IPS DF 4.7 (cell line): ENCODE data around the gene SELENOK.
"Not testable (repeated sequence)": the region's sequence is repeated elsewhere in the genome, so short reads cannot be mapped to it uniquely, and the experiment has no call there.

ENCODE experiments used
- DNase-seq: peaks from one replicate; pipeline ENCODE4 v3.0.0-alpha.2; 2013; ENCODE audit warnings: low spot score; ENCODE audit errors: extremely low read depth

SELENOK gene

GRCh38 chr3:53891497-53892285 is at the start of gene SELENOK:
Gene SELENOK (minus strand): TSS chr3:53891859.
- peak; percentile 97 for DNase-seq

- DNase-seq = no peak
Observed at GRCh38 chr3:53941184-53941583, 49.5 kb upstream of the SELENOK start.

- no peak for DNase-seq
Observed at GRCh38 chr3:53940623-53941022, 49.0 kb upstream of the SELENOK start.

- DNase-seq = no peak
Observed at GRCh38 chr3:53939813-53940212, 48.2 kb upstream of the SELENOK start.

GRCh38 chr3:53939086-53939582 is 47.5 kb upstream of the SELENOK start:
- no peak for DNase-seq

GRCh38 chr3:53938645-53939044 is 47.0 kb upstream of the SELENOK start:
- DNase-seq = peak; percentile 14

- no peak for DNase-seq
Observed at GRCh38 chr3:53936347-53936746, 44.7 kb upstream of the SELENOK start.

- no peak for DNase-seq
Observed at GRCh38 chr3:53935283-53935901, 43.7 kb upstream of the SELENOK start.

- DNase-seq = not testable (repeated sequence)
Observed at GRCh38 chr3:53927208-53927872, 35.7 kb upstream of the SELENOK start.

GRCh38 chr3:53921296-53921695 is 29.6 kb upstream of the SELENOK start:
- no peak for DNase-seq

- no peak for DNase-seq
Observed at GRCh38 chr3:53919741-53920140, 28.1 kb upstream of the SELENOK start.

GRCh38 chr3:53913401-53913800 is 21.7 kb upstream of the SELENOK start:
- no peak for DNase-seq

GRCh38 chr3:53902711-53903110 is 11.1 kb upstream of the SELENOK start:
- no peak for DNase-seq

GRCh38 chr3:53902067-53902466 is 10.4 kb upstream of the SELENOK start:
- no peak for DNase-seq

- DNase-seq = no peak
Observed at GRCh38 chr3:53900666-53901331, 9.1 kb upstream of the SELENOK start.

- no peak for DNase-seq
Observed at GRCh38 chr3:53899750-53900149, 8.1 kb upstream of the SELENOK start.

- no peak for DNase-seq
Observed at GRCh38 chr3:53892286-53892637, 603 bp upstream of the SELENOK start.

GRCh38 chr3:53890726-53891475 is 758 bp downstream of the SELENOK start:
- DNase-seq = no peak

GRCh38 chr3:53888232-53888631 is 3.4 kb downstream of the SELENOK start:
- no peak for DNase-seq

GRCh38 chr3:53887446-53887845 is 4.2 kb downstream of the SELENOK start:
- DNase-seq = no peak

GRCh38 chr3:53885239-53885638 is 6.4 kb downstream of the SELENOK start:
- DNase-seq = no peak
